HepG2 (cell line): ENCODE data around the gene HAGHL. TPM values are rescaled to one million over a fixed set of nuclear protein-coding genes. Genes with fewer than 3 reads are reported as not detected.
A peak's percentile ranks its signal among the peaks of the same experiment; 100 is the strongest.

Source experiments
- CC2D1A ChIP-seq: sonication (generic); formaldehyde crosslinking; IDR thresholded peaks from 2 replicates; pipeline ENCODE4 v1.8.1; 2023; ENCODE audit warnings: mild to moderate bottlenecking, missing genetic modification reagents
- CEBPZ ChIP-seq: IDR thresholded peaks from 2 replicates; pipeline ENCODE4 v1.6.1; 2012; ENCODE audit warnings: low read length, improper control_type of control experiment
- FOSL2 ChIP-seq: sonication (generic); formaldehyde crosslinking; IDR thresholded peaks from 2 replicates; pipeline ENCODE4 v1.4.0; 2020; ENCODE audit warnings: missing genetic modification reagents
- FOXP4 ChIP-seq: sonication (generic); formaldehyde crosslinking; IDR thresholded peaks from 2 replicates; pipeline ENCODE4 v1.4.0; 2020; ENCODE audit warnings: missing genetic modification reagents
- GABPB1 ChIP-seq: IDR thresholded peaks from 2 replicates; pipeline ENCODE4 v1.6.1; 2016; ENCODE audit warnings: mild to moderate bottlenecking, missing genetic modification reagents, moderate library complexity, missing compliant biosample characterization
- HMG20B ChIP-seq: conservative IDR thresholded peaks from 2 replicates; pipeline ENCODE4 v1.6.1; 2016; ENCODE audit warnings: missing genetic modification reagents, missing compliant biosample characterization
- NFYC ChIP-seq: IDR thresholded peaks from 2 replicates; pipeline ENCODE4 v1.6.1; 2016; ENCODE audit warnings: missing genetic modification reagents, missing compliant biosample characterization
- NR3C1 ChIP-seq: sonication (generic); formaldehyde crosslinking; IDR thresholded peaks from 2 replicates; pipeline ENCODE4 v1.4.0; 2020; ENCODE audit warnings: missing genetic modification reagents
- SYNCRIP ChIP-seq: fragments of 200-400 bp; formaldehyde crosslinking; IDR thresholded peaks from 2 replicates; pipeline ENCODE4 v1.6.1; 2018; ENCODE audit warnings: mild to moderate bottlenecking, low read depth, low read length; ENCODE audit not compliant: insufficient read depth
- TOE1 ChIP-seq: sonication (generic); formaldehyde crosslinking; IDR thresholded peaks from 2 replicates; pipeline ENCODE4 v1.4.0; 2020; ENCODE audit warnings: mild to moderate bottlenecking, missing genetic modification reagents
- ZNF207 ChIP-seq: fragments of 450-650 bp; IDR thresholded peaks from 2 replicates; pipeline ENCODE4 v1.6.1; 2016; ENCODE audit warnings: antibody characterized with exemption, borderline replicate concordance
- ZNF777 ChIP-seq: sonication (generic); formaldehyde crosslinking; IDR thresholded peaks from 2 replicates; pipeline ENCODE4 v1.4.0; 2020; ENCODE audit warnings: missing genetic modification reagents
- polyA plus RNA-seq, 8 experiments: library from polyadenylated mRNA; depleted of rRNA in 3 of 8; stranded (reverse) in 7 of 8; unstranded in 1 of 8; fragments of >200 nt; fragmentation: Illumina TruSeq in 4 of 8; extraction: Trizol in 4 of 8; gene quantifications; 2 replicates each; pipeline versions ENCODE4 v1.2.1 to v1.2.3, GENCODE V29; 2011 to 2016; ENCODE audit warnings: low read depth in 4 of 8, missing spikeins in 1 of 8, mixed read lengths in 1 of 8; ENCODE audit not compliant: insufficient read depth in 1 of 8
- total RNA-seq, 5 experiments: library from RNA; depleted of rRNA; stranded (reverse); fragments of >200 nt; fragmentation: Illumina TruSeq; extraction: Trizol; gene quantifications; 2 replicates each; pipeline ENCODE4 v1.2.3, GENCODE V29; 2016; ENCODE audit warnings: low read depth in 1 of 5
- TF ChIP-seq, protein P1 (sequence below): sonication (generic); formaldehyde crosslinking; IDR thresholded peaks from 2 replicates; pipeline ENCODE4 v1.8.1; 2022; ENCODE audit warnings: mild to moderate bottlenecking, missing genetic modification reagents
- TF ChIP-seq, protein P2 (sequence below): sonication (generic); formaldehyde crosslinking; IDR thresholded peaks from 2 replicates; pipeline ENCODE4 v1.8.1; 2022; ENCODE audit warnings: low read depth, mild to moderate bottlenecking, missing genetic modification reagents
- TF ChIP-seq, protein P3 (sequence below), 2 experiments: IDR thresholded peaks; 2 replicates each; pipeline ENCODE4 v1.6.1; 2011 to 2012; ENCODE audit warnings: low read length in 2 of 2, borderline replicate concordance in 1 of 2, low read depth in 1 of 2, mild to moderate bottlenecking in 1 of 2, moderate library complexity in 1 of 2

HAGHL gene
- total and polyA plus RNA-seq, 2 of the 13 experiments (the other 11 are each of a cell fraction or from before 2014, with no cell fraction given), result 3.4 to 8.4 TPM

- TF ChIP-seq CEBPZ, result no peak
- TF ChIP-seq FOSL2 (CRISPR knock-in tag), result no peak
- TF ChIP-seq CC2D1A (CRISPR knock-in tag), result no peak
- TF ChIP-seq, protein P1, sequence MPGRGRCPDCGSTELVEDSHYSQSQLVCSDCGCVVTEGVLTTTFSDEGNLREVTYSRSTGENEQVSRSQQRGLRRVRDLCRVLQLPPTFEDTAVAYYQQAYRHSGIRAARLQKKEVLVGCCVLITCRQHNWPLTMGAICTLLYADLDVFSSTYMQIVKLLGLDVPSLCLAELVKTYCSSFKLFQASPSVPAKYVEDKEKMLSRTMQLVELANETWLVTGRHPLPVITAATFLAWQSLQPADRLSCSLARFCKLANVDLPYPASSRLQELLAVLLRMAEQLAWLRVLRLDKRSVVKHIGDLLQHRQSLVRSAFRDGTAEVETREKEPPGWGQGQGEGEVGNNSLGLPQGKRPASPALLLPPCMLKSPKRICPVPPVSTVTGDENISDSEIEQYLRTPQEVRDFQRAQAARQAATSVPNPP (CRISPR knock-in tag), result no peak
- no peak for TF ChIP-seq SYNCRIP
- no peak for TF ChIP-seq FOXP4 (CRISPR knock-in tag)
- no peak for TF ChIP-seq NR3C1 (CRISPR knock-in tag)
- no peak for TF ChIP-seq HMG20B
- no peak for TF ChIP-seq NFYC
- no peak for TF ChIP-seq TOE1
- TF ChIP-seq, protein P2, sequence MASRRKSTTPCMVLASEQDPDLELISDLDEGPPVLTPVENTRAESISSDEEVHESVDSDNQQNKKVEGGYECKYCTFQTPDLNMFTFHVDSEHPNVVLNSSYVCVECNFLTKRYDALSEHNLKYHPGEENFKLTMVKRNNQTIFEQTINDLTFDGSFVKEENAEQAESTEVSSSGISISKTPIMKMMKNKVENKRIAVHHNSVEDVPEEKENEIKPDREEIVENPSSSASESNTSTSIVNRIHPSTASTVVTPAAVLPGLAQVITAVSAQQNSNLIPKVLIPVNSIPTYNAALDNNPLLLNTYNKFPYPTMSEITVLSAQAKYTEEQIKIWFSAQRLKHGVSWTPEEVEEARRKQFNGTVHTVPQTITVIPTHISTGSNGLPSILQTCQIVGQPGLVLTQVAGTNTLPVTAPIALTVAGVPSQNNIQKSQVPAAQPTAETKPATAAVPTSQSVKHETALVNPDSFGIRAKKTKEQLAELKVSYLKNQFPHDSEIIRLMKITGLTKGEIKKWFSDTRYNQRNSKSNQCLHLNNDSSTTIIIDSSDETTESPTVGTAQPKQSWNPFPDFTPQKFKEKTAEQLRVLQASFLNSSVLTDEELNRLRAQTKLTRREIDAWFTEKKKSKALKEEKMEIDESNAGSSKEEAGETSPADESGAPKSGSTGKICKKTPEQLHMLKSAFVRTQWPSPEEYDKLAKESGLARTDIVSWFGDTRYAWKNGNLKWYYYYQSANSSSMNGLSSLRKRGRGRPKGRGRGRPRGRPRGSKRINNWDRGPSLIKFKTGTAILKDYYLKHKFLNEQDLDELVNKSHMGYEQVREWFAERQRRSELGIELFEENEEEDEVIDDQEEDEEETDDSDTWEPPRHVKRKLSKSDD (CRISPR knock-in tag), result no peak; the same call in 1 of the 2 replicates
- TF ChIP-seq, protein P3, sequence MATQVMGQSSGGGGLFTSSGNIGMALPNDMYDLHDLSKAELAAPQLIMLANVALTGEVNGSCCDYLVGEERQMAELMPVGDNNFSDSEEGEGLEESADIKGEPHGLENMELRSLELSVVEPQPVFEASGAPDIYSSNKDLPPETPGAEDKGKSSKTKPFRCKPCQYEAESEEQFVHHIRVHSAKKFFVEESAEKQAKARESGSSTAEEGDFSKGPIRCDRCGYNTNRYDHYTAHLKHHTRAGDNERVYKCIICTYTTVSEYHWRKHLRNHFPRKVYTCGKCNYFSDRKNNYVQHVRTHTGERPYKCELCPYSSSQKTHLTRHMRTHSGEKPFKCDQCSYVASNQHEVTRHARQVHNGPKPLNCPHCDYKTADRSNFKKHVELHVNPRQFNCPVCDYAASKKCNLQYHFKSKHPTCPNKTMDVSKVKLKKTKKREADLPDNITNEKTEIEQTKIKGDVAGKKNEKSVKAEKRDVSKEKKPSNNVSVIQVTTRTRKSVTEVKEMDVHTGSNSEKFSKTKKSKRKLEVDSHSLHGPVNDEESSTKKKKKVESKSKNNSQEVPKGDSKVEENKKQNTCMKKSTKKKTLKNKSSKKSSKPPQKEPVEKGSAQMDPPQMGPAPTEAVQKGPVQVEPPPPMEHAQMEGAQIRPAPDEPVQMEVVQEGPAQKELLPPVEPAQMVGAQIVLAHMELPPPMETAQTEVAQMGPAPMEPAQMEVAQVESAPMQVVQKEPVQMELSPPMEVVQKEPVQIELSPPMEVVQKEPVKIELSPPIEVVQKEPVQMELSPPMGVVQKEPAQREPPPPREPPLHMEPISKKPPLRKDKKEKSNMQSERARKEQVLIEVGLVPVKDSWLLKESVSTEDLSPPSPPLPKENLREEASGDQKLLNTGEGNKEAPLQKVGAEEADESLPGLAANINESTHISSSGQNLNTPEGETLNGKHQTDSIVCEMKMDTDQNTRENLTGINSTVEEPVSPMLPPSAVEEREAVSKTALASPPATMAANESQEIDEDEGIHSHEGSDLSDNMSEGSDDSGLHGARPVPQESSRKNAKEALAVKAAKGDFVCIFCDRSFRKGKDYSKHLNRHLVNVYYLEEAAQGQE (IDR thresholded peaks at IDR 0.05; ENCODE audit: borderline replicate concordance in 1 of 2, low read depth in 1 of 2, low read length in 2 of 2), result no peak
- TF ChIP-seq ZNF777 (CRISPR knock-in tag), result no peak
- no peak for TF ChIP-seq ZNF207
- TF ChIP-seq GABPB1 (CRISPR knock-in tag), result peak; percentile 61; the same call in 1 of the 2 replicates
Measured at GRCh38 chr16:727291-727977, 528 bp downstream of the HAGHL start (continued).
